Endothelial cell (in vitro differentiated cells): ENCODE results near the gene TCERG1L. TPM values are rescaled to one million over a fixed set of nuclear protein-coding genes. Genes with fewer than 3 reads are reported as not detected.

ENCODE experiments used
- DNase-seq: peaks from one replicate; pipeline ENCODE4 v3.0.0; 2021; ENCODE audit warnings: low spot score
- H3K27ac Mint-ChIP-seq: one replicate; pipeline ENCODE4 v1.8.0; 2021; ENCODE audit warnings: mixed read lengths, inconsistent platforms; ENCODE audit not compliant: unreplicated experiment
- H3K27me3 Mint-ChIP-seq: one replicate; pipeline ENCODE4 v1.8.0; 2021; ENCODE audit warnings: mild to moderate bottlenecking, moderate library complexity, mixed read lengths, inconsistent platforms; ENCODE audit not compliant: unreplicated experiment
- H3K36me3 Mint-ChIP-seq: one replicate; pipeline ENCODE4 v1.8.0; 2021; ENCODE audit warnings: mild to moderate bottlenecking, low read depth, mixed read lengths, inconsistent platforms; ENCODE audit not compliant: unreplicated experiment
- H3K4me1 Mint-ChIP-seq: one replicate; pipeline ENCODE4 v1.8.0; 2021; ENCODE audit warnings: mild to moderate bottlenecking, mixed read lengths, inconsistent platforms; ENCODE audit not compliant: unreplicated experiment
- H3K4me3 Mint-ChIP-seq: one replicate; pipeline ENCODE4 v1.8.0; 2021; ENCODE audit warnings: mild to moderate bottlenecking, mixed read lengths, inconsistent platforms; ENCODE audit not compliant: unreplicated experiment
- H3K9me3 Mint-ChIP-seq: one replicate; pipeline ENCODE4 v1.8.0; 2021; ENCODE audit warnings: mixed read lengths, inconsistent platforms; ENCODE audit not compliant: unreplicated experiment
- CTCF ChIP-seq: fragments of 200-600 bp; sonication (generic); IDR thresholded peaks from one replicate; pipeline ENCODE4 v1.5.0; 2021; ENCODE audit warnings: antibody characterized with exemption; ENCODE audit not compliant: unreplicated experiment
- total RNA-seq: library from RNA; stranded (reverse); fragmentation: NEBNext Ultra II Directional; extraction: Animal tissue kit (Norgen Biotek cat#: 25700); gene quantifications from one replicate; pipeline ENCODE4 v1.2.1, GENCODE V29; 2021; ENCODE audit not compliant: unreplicated experiment

The TCERG1L gene
- total RNA-seq, 1 donor from 2014 or later, result not detected

GRCh38 chr10:131247873-131248272 lies 63.6 kb downstream of the TCERG1L start:
- peaks cover 11% of the 10 kb centered on the region for H3K36me3 Mint-ChIP-seq
- no peak overlapping the region for H3K27ac Mint-ChIP-seq
- H3K4me3 Mint-ChIP-seq, result no peak overlapping the region
- H3K27me3 Mint-ChIP-seq, result peaks cover 7% of the 10 kb centered on the region
- no peak for TF ChIP-seq CTCF
- no peak for DNase-seq
- peaks cover 31% of the 10 kb centered on the region for H3K9me3 Mint-ChIP-seq
- no peaks in the 10 kb centered on the region for H3K4me1 Mint-ChIP-seq

- H3K27me3 Mint-ChIP-seq, result peaks cover 7% of the 10 kb centered on the region
- peaks cover 33% of the 10 kb centered on the region for H3K9me3 Mint-ChIP-seq
- TF ChIP-seq CTCF, result no peak
- H3K36me3 Mint-ChIP-seq, result peaks cover 11% of the 10 kb centered on the region
- no peak for DNase-seq
- H3K4me1 Mint-ChIP-seq, result no peaks in the 10 kb centered on the region
- no peak overlapping the region for H3K4me3 Mint-ChIP-seq
- no peak overlapping the region for H3K27ac Mint-ChIP-seq
These were observed 64.7 kb downstream of the TCERG1L start for GRCh38 chr10:131246775-131247174.

GRCh38 chr10:131246089-131246488 lies 65.4 kb downstream of the TCERG1L start:
- Mint-ChIP-seq H3K9me3 (peaks cover 34% of the 10 kb centered on the region), H3K27ac (no peak overlapping the region), H3K27me3 (peaks cover 7% of the 10 kb centered on the region)

GRCh38 chr10:131245475-131246059 lies 66.0 kb downstream of the TCERG1L start:
- no peaks in the 10 kb centered on the region for H3K4me1 Mint-ChIP-seq
- H3K27me3 Mint-ChIP-seq, result peaks cover 7% of the 10 kb centered on the region
- H3K9me3 Mint-ChIP-seq, result peaks cover 35% of the 10 kb centered on the region
- DNase-seq, result no peak
- H3K4me3 Mint-ChIP-seq, result no peak overlapping the region
- no peak overlapping the region for H3K27ac Mint-ChIP-seq
- H3K36me3 Mint-ChIP-seq, result peaks cover 10% of the 10 kb centered on the region
- TF ChIP-seq CTCF, result no peak

More at GRCh38 chr10:131246089-131246488, 65.4 kb downstream of the TCERG1L start:
- Mint-ChIP-seq H3K4me1 (no peaks in the 10 kb centered on the region), H3K36me3 (peaks cover 11% of the 10 kb centered on the region), H3K4me3 (no peak overlapping the region)
- DNase-seq, result no peak
- no peak for TF ChIP-seq CTCF

GRCh38 chr10:131244836-131245235 lies 66.7 kb downstream of the TCERG1L start:
- no peak for TF ChIP-seq CTCF
- H3K4me3 Mint-ChIP-seq, result no peak overlapping the region
- peaks cover 14% of the 10 kb centered on the region for H3K36me3 Mint-ChIP-seq
- H3K27me3 Mint-ChIP-seq, result peaks cover 7% of the 10 kb centered on the region
- no peak overlapping the region for H3K27ac Mint-ChIP-seq
- H3K9me3 Mint-ChIP-seq, result peaks cover 36% of the 10 kb centered on the region
- H3K4me1 Mint-ChIP-seq, result no peaks in the 10 kb centered on the region
- no peak for DNase-seq
